Natural killer cell (primary cell): Measurements from ENCODE around the gene RNF220. TPM values are rescaled to one million over a fixed set of nuclear protein-coding genes. Genes with fewer than 3 reads are reported as not detected.
A peak's percentile ranks its signal among the peaks of the same experiment; 100 is the strongest.

ENCODE experiments used
- ATAC-seq, 3 donors: fragments of 150-1000 bp in 2 of 3; fragments of 200-7000 bp in 1 of 3; cut with Tn5 transposase; 1 replicate in 1 of 3; 2 replicates in 2 of 3; pipeline ENCODE4 v1.10.0; 2021; ENCODE audit warnings: mild to moderate bottlenecking in 2 of 3, moderate library complexity in 2 of 3
- DNase-seq, 2 donors: peaks; one replicate each; pipeline versions ENCODE4 v3.0.0 to v3.0.0-alpha.2; 2013 to 2021; ENCODE audit warnings: mixed read lengths in 1 of 2
- H3K27ac ChIP-seq: one replicate; pipeline ENCODE4 v1.5.1; 2013; ENCODE audit warnings: mild to moderate bottlenecking, low read length
- H3K27me3 ChIP-seq: one replicate; pipeline ENCODE4 v1.6.1; 2013; ENCODE audit warnings: low read length; ENCODE audit not compliant: control insufficient read depth, insufficient read depth
- H3K36me3 ChIP-seq: one replicate; pipeline ENCODE4 v1.6.1; 2013; ENCODE audit warnings: low read length; ENCODE audit not compliant: control insufficient read depth, insufficient read depth
- H3K4me1 ChIP-seq: one replicate; pipeline ENCODE4 v1.6.1; 2013; ENCODE audit warnings: low read length; ENCODE audit not compliant: control insufficient read depth, insufficient read depth
- H3K4me3 ChIP-seq: one replicate; pipeline ENCODE4 v1.5.1; 2013; ENCODE audit warnings: low read length
- H3K9me3 ChIP-seq: one replicate; pipeline ENCODE4 v1.6.1; 2013; ENCODE audit warnings: low read length; ENCODE audit not compliant: control insufficient read depth, insufficient read depth
- H3K27ac Mint-ChIP-seq, 2 donors: one replicate each; pipeline ENCODE4 v1.8.0; 2022; ENCODE audit warnings: mild to moderate bottlenecking in 2 of 2, mixed read lengths in 2 of 2, moderate library complexity in 1 of 2
- H3K27me3 Mint-ChIP-seq, 2 donors: one replicate each; pipeline ENCODE4 v1.8.0; 2022; ENCODE audit warnings: low read depth in 2 of 2, mixed read lengths in 2 of 2
- H3K36me3 Mint-ChIP-seq: one replicate; pipeline ENCODE4 v1.8.0; 2022; ENCODE audit warnings: mixed read lengths
- H3K4me1 Mint-ChIP-seq, 2 donors: one replicate each; pipeline ENCODE4 v1.8.0; 2022; ENCODE audit warnings: mixed read lengths in 2 of 2
- H3K4me3 Mint-ChIP-seq: one replicate; pipeline ENCODE4 v1.8.0; 2022; ENCODE audit warnings: mild to moderate bottlenecking, moderate library complexity, mixed read lengths
- H3K9me3 Mint-ChIP-seq, 2 donors: one replicate each; pipeline ENCODE4 v1.8.0; 2022; ENCODE audit warnings: mixed read lengths in 2 of 2
- CTCF ChIP-seq: fragments of 200-600 bp; IDR thresholded peaks from one replicate; pipeline ENCODE4 v1.8.0; 2022; ENCODE audit warnings: antibody characterized with exemption
- WGBS: methylation state at CpG from one replicate; pipeline ENCODE4 v1.1.7; 2013; ENCODE audit warnings: missing lambda C conversion rate; ENCODE audit not compliant: insufficient coverage; 5-methylcytosine and 5-hydroxymethylcytosine counted together
- intact Hi-C: fragments of 100-400 bp; cut with micrococcal nuclease; formaldehyde crosslinking; loops from one replicate; pipeline ENCODE4 v1.14.2; 2022
- total RNA-seq, 4 donors: library from RNA; stranded (reverse); fragments of 120-200 nt in 1 of 4; gene quantifications; one replicate each; pipeline versions ENCODE4 v1.2.3 to v1.2.4, GENCODE V29; 2013 to 2022

RNF220 gene
- total RNA-seq, 3 donors from 2014 or later (not counting 1 experiment from before 2014, with no cell fraction given) = 88.5 to 107 (median 105) TPM

GRCh38 chr1:44640200-44640853 lies 235.3 kb downstream of the RNF220 start:
- Mint-ChIP-seq H3K4me3 (no peak overlapping the region), H3K27me3 (no peaks in the 10 kb centered on the region), H3K4me1 (peaks cover 7 to 44% of the 10 kb centered on the region in 2 donors), H3K9me3 (no peaks in the 10 kb centered on the region), H3K36me3 (peaks cover 7% of the 10 kb centered on the region), H3K27ac (no peak overlapping the region)
- intact Hi-C loops = no loop called here
- H3K36me3 ChIP-seq = peaks cover 93% of the 10 kb centered on the region
- no peaks in the 10 kb centered on the region for H3K4me1 ChIP-seq
- 95% methylated on average over 24 of the region's 24 CpGs for WGBS
- no peak overlapping the region for H3K27ac ChIP-seq
- no peaks in the 10 kb centered on the region for H3K9me3 ChIP-seq
- no peak overlapping the region for H3K4me3 ChIP-seq
- no peaks in the 10 kb centered on the region for H3K27me3 ChIP-seq
- DNase-seq (no peak), ATAC-seq (no peak)
- TF ChIP-seq CTCF = no peak

GRCh38 chr1:44641126-44642102 lies 236.4 kb downstream of the RNF220 start:
- peak overlapping the region; percentile 24 to 84 for H3K27ac Mint-ChIP-seq
- H3K36me3 Mint-ChIP-seq = peaks cover 7% of the 10 kb centered on the region

GRCh38 chr1:44642255-44642654 lies 237.2 kb downstream of the RNF220 start:
- Mint-ChIP-seq H3K36me3 (peaks cover 7% of the 10 kb centered on the region), H3K27ac (peak overlapping the region; percentile 24 to 84), H3K9me3 (no peaks in the 10 kb centered on the region), H3K4me1 (peaks cover 7 to 40% of the 10 kb centered on the region in 2 donors), H3K27me3 (no peaks in the 10 kb centered on the region), H3K4me3 (no peak overlapping the region)
- Histone ChIP-seq H3K4me1 (no peaks in the 10 kb centered on the region), H3K4me3 (no peak overlapping the region), H3K36me3 (peaks cover 92% of the 10 kb centered on the region), H3K9me3 (no peaks in the 10 kb centered on the region), H3K27me3 (no peaks in the 10 kb centered on the region), H3K27ac (no peak overlapping the region)
- no peak for TF ChIP-seq CTCF
- ATAC-seq (no peak), DNase-seq (no peak)
- WGBS = 98% methylated on average over 2 of the region's 2 CpGs
- intact Hi-C loops = no loop called here

More at GRCh38 chr1:44641126-44642102, 236.4 kb downstream of the RNF220 start:
- Histone ChIP-seq H3K27me3 (no peaks in the 10 kb centered on the region), H3K4me1 (no peaks in the 10 kb centered on the region), H3K36me3 (peaks cover 92% of the 10 kb centered on the region), H3K9me3 (no peaks in the 10 kb centered on the region), H3K27ac (no peak overlapping the region), H3K4me3 (no peak overlapping the region)
- Mint-ChIP-seq H3K9me3 (no peaks in the 10 kb centered on the region), H3K4me1 (peaks cover 7 to 37% of the 10 kb centered on the region in 2 donors), H3K4me3 (no peak overlapping the region), H3K27me3 (no peaks in the 10 kb centered on the region)
- no peak for TF ChIP-seq CTCF
- no peak for DNase-seq
- intact Hi-C loops = no loop called here
- ATAC-seq = no peak
- 98% methylated on average over 12 of the region's 12 CpGs for WGBS
